HG02981 (cell line): ENCODE measurements around the gene CASTOR1.
"Not testable (repeated sequence)": the region's sequence is repeated elsewhere in the genome, so short reads cannot be mapped to it uniquely, and the experiment has no call there.

Experiments
- ATAC-seq: cut with Tn5 transposase; IDR thresholded peaks from one replicate; pipeline ENCODE4 v1.9.1; 2021; ENCODE audit warnings: mild to moderate bottlenecking, moderate library complexity; ENCODE audit not compliant: unreplicated experiment

Gene CASTOR1

DNA sequence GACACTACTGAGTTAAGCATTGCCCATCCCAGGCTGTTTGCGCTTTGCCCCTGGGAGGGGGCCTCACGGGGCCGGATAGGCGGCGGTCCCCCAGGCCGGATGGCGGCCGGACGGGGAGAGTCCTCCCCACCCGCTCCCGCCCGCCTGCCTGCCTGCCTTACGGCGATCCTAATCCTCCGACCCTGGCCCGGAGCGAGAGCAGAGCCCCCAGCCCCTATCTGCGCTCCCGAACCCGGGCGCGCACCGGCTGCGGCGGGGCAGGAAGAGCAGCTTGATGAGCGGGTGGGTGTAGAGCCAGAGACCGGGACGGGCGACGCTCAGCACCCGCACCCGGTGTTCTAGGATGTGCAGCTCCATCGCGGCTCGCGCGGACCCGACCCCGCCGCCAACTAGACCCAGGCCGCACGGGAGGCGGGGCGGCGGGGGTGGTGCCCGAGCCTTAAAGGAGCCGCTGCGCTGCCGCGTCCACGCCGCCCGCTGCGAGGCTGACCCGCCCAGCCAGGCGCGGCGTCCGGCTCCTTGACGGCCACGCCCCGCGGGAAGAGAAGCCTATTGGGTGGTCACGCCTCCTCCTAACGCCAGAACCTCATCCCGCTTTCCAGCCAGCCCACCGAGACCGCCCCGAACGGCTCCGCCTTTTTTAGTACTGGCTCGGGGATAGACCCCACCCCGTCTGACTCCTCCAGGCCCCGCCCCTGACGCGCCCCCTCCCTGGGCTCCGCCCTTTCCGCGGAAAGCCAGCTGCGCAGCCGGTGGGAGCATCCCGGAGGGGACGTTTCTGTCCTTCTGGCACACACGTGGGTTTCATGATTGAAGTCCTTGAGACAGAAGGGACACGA, at the start of gene CASTOR1:
CASTOR1 (minus strand) TSS at position 365 of the 839 bp plus-strand sequence; CDS start at position 357, 8 bp downstream.
- peak; percentile 54 for ATAC-seq

DNA sequence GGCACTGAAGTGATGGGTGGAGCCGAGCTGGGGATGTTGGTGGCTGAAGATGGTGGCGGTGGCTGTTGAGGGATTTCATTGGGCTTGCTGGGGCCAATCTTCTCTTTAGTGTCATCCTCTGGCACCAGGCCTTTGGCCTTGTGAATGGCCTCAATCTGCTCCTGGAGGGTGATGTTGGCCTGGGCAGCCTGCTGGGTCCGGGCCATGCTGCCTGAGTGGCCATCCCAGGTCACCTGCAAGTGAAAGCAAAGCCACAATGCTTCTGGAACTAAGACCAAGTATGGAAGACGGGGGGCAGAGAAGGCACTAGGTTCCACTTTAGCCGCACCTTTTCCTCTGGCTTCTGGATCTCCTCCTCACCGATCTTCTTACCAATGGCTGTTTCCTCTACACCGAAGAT, 49.5 kb upstream of the CASTOR1 start:
- no peak for ATAC-seq

DNA sequence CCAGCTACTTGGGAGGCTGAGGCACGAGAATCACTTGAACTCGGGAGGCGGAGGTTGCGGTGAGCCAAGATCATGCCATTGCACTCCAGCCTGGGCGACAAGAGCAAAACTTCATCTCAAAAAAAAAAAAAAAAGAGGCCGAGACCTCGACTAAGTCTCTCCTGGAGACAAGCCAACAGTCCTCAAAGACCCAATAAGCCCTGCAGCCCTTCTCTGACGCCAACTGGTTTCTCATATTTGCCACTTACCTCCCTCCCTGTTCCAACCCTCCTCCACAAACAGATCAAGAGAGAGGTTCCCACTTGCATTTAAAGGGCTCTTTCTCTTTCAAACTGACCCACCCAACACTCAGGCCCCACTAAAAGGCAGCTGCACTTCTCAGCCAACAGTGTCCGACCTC, 49.0 kb upstream of the CASTOR1 start:
- ATAC-seq = not testable (repeated sequence)

DNA sequence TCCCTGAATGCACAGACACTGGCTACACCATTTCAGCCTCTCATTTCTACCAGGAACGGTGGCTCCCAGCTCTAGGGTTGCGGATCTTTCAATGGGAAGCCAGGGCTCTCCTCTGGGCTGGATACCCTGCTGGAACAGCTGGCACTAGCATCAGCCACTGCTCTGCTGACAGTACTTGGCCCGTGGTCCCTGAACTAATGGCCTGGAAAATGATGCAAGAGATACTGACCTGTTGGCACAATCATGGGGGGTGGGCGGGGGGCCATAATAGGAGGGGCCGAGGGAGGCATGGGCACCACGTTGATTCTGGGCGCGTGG, 48.1 kb upstream of the CASTOR1 start:
- ATAC-seq = no peak

DNA sequence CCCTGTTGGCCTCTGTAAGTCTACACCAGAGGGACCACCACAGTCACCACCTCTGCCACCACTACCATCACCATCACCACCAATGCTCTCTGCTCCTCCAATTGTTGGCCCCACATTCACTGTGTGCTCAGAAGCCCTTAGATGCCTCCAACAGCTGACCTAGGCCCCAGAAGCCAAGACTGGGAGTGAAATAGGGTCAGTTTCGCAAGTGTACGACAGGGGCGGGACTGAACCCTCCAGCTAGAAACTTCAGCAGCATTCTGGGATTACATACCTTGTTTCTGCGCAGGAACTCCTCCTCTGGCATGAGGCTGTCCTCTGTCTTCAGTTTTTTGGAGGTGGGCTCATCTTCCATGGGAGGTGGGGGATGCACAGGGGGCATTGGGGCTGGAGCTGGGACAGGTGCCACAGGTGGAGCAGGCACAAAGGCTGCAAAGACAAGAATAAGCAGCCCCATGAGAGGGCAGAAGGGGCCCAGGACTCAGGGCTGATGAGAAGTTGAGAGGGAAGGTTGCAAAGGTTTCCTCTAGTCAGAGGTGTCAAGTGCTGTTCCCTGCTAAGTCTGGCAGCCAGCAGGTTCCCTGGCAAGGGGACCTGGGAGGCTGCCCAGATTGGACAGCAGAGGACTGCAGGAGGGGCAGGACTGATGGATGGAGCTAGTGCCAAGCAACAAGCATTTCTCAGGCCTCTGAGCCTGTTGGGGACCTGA, 47.6 kb upstream of the CASTOR1 start:
- no peak for ATAC-seq

DNA sequence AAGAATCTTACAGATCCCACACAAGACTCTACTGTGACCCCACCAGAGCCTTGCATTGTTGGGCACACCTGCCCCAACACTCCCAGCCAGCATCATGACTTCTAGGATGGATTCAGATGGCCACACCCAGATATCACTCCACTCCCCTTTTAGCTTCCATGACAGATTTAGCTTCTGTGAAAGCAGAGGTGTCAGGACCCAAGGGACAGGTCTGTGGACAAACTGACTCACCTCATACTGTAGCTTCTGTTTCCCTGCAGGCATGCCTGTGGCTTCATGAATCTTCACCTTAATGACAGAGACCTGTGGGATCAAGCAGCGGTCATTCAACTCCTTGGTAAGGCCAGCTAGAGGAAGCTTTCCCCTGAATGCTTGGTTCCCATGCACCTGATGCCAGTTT, 45.9 kb upstream of the CASTOR1 start:
- ATAC-seq = no peak

DNA sequence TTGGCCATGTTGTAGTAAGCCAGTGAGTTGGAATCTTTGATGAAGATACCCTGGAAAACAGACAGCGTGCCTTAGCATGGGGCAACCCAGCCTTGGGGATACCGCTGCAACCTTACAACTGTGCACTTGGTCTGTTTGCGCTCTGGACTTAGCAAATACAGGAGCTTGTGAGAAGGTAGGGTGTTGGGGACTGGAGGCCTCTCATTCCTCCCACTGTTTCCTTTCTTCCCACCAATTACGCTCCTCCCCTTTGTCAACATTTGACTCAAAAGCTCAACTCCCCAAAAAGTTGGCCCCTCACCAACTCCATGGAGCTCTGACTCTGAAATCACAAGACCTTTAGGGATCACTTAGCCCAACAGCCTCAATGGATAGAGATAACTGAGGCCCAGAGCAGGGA, 45.3 kb upstream of the CASTOR1 start:
- ATAC-seq = no peak

DNA sequence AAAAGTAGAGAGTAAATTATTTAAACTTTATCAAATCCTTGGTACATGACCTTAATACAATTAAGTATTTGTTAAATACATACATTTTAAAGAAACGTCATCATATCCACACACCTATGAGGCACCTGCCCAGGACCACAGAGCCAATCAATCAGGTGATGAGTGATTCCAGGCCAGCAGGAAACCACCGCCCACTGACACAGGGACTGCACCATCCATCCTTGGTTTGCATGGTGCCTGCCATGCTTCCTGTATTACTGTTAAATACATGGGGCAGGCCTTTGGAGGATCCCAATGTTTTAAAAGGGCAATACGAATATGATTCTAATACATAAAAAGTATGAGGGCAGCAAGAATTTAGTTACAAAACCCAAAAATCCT, 44.4 kb upstream of the CASTOR1 start:
- ATAC-seq = no peak

DNA sequence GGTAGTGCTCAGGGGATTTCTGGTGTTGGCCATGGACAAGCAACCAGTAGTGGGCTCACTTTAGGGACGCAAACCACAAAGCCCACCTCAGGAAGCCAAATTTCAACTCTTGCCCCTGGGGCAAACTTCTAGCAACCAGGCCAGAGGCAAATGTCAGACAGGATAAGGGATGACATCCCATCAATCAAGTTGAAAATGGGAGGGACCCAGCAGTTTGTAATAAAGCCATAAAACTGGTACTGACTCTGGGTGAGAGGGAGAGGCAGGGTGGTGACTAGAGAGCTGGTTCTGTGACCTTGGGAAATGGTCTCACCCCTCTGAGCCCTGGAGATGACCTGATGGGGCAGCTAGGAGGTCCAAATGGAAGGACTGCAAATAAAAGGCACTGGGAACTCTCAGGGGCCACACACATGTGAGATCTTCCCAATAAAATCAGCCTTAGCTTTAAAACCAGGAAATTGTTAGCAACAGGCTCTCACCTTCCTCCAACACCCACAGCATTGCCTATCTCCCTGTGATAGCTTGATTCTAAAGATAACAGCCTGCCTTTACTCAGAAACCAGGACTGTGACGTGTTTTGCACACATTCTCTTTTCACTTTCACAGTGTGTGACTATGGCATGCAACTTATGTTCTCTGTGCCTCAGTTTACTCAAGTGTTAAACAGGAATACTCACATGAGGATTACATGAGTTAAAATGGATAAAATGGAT, 43.8 kb upstream of the CASTOR1 start:
- ATAC-seq = no peak

DNA sequence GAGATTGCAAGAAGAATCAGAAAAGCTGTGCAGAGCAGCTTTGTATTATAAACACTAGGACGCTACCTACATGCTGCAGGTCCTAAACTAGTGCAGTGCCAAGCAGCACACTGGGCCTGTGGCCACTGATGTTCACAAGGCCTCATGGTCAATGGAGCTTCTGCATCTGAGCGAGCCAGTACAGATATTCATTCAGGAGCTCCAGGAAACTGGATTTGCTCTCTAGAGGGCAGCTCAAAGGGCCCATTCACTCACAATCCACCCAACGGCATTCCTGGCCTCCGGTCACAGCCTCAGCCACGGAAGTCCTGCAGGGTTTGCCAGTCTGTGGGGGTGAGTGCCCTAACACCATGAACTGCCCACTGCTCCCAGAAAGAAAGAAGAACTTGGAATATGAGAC, 43.2 kb upstream of the CASTOR1 start:
- no peak for ATAC-seq

DNA sequence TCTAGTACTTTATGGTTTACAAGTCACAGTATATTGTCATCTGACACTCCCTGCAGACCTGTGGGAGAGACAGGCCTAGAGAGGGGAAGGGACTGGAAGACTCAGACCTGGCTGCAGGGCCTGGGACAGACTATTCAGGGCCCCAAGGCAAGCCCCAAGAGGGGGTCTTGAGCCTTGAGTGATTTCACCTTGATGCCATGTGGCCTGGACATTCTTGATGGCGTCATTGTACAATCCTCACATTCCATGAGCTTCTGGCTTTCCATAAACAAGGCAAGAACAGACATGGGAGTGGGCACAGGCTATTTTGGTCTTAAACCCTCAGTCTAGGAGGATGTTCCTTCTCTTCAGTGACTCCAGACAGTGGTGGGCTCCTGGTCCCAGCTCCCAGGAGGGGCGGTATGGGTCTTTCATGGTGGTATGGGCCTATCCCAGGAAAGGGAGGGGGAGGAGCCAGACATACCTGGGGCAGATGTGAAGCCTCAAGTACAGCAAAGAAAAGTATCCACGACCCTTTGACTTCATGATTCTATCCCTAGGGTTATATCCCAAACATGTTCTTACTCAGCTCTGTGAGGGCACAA, 39.3 kb upstream of the CASTOR1 start:
- no peak for ATAC-seq

DNA sequence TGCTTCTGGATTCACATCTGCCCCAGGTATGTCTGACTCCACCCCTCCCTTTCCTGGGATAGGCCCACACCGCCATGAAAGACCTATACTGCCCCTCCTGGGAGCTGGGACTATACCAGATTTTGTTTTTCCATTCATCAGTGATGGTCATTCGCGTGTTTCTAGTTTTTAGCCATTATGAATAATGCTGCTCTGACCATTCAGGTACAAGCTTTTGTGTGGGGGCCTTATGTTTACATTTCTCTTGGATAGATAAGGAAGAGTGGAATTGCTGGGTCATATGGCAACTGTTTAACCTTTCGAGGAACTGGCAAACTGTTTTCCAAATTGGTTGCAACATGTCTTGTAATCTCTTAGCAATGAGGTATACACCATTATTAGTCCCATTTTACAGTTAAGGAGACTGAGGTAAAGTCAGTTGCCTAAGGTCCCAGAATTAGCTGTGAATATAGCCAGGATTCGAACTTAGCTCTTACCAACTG, 38.6 kb upstream of the CASTOR1 start:
- no peak for ATAC-seq

DNA sequence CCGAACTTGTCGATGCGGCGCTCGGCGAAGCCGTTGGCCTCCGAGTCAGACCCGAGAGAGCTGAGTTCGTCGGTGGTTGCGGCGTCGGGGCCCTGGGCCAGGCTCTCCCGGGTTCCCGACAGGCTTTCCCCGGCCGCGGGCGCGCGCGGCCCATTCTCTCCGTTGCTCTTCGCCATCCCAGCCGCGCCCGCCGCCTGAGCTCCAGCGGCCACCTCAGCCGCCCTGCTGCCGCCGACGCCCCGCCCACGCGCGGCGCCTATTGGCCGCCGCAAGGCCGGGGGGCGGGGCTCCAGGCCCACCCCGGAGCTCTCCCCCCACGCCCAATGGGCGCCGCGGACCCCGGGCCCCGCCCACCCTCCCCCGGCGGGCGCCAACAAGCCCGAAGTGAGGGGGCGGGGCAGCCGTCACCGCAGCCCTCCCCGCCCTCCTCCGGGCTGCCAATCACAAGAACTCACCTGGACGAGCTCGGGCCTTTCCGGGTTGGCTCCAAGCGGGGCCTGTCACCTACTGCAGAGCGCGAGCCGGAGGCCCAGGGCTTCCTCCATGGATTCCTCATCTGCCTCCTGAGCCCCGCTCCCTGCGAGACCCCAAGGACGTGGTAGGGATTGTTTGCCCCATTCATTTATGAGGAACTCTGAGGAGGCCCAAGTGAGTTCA, 37.5 kb upstream of the CASTOR1 start, which contains the start of gene TBC1D10A:
TBC1D10A (minus strand) TSS at position 236 of the 657 bp plus-strand sequence; CDS start at position 176, 60 bp downstream.
- peak; percentile 86 for ATAC-seq

DNA sequence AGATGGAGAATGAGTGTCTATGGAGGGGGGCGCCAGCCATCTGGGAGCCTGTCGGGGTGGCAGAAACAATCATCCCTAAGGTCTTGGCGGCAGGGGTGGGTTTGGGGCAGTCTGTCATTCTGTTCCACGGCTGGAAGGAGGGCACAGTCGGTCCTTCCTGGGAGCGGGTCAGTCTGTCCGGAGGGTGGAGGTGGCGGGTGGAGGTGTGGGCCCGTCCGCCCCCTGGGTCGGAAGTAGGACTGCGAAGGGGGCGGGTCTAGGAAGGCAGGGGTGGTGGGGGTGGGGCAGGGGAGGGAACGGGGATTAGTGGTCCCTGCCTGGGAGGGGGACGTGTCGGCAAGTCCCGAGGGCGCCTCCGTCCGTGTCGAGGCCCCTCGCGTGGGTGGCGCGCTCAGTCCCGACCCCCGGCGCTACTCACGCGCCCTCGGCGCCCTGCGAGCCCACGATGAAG, 37.0 kb upstream of the CASTOR1 start:
- peak; percentile 16 for ATAC-seq

DNA sequence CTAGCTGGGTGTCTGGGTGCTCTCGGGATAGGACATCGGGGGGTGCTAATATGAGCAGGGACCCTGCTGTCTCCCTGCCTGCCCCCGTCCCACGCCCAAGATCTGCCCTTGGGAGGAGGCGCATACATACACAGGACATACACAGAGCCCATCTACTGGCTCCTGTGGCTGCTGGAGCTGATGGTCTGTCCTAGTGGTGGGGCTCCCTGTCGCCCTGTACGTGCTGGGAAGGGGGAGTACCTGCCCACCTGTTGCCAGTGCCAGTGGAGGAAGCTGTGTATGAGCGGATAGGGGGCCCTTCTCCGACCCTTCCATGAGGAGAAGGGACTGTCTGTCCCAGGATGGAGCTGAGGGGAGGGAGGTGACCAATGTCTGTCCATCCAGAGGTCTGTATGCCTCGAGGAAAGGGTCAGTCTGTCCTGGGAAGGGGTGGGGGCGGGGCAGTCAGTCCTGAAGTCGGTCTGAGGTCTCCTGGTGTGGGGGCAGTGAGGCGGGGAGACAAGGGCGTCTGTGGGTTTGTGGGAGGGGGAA, 36.5 kb upstream of the CASTOR1 start:
- ATAC-seq = no peak

DNA sequence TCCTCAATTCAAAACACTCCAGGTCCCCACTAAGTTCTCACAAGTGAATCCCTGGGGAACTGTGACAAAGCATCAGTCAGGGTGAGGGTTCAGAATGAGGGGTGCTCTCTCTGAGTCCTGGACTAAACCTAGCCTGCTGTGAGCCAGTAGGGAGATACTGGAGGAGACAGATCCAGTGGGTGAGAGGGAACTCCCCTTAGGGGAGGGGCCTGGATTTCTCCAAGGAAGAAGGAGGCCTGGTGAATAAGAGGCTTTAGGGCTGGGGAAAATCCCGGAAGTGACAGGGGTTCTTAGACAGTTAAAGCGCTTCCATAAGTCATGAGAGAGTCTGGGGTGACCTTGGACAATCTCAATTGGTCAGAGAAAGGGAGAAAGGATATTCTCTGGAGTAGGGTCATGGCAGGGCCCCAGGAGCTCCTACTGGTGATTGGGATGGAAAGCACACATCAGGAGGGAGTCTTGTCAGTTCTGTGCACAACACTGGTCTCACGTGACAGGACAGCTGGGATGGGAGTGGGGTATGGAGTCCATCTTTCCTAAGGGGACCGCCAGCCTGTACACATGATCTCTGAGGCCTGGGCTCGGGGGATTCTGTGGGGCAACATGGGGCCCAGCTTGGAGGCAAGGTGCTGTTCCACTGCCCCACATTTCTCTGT, 35.9 kb upstream of the CASTOR1 start:
- no peak for ATAC-seq

DNA sequence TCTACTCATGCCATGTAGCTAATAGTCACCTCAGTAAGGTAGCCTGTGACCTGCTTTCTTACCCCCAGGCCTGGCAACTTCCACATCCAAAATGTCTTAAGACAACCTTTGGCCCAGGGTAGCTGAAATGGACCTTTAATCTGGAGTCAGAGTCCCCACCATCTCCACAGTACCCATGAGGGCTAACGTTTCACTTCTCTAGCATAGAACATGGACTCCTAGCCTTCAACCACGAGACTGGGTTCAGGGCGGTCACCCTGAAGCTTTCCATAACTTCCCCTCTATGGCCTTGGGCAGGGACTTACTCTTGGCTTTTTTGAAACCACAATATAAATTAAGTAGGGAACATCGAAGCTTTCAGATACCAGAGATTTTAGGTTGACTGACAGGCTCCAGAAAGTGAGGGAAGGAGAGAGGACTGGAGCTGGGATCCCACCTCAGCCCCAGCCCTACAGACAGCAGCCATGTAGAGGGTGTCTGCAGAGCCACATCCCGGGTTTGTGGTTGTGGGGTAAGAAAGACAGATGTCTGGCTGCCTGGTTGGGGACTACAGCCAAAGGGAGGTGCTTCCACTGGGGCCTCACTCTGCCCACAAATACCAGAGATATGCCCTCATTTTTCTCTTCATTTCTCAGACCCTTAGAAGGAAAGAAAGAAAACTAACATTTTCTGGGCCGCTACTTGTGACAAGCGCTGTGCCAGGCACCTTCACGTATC, 34.9 kb upstream of the CASTOR1 start:
- no peak for ATAC-seq

DNA sequence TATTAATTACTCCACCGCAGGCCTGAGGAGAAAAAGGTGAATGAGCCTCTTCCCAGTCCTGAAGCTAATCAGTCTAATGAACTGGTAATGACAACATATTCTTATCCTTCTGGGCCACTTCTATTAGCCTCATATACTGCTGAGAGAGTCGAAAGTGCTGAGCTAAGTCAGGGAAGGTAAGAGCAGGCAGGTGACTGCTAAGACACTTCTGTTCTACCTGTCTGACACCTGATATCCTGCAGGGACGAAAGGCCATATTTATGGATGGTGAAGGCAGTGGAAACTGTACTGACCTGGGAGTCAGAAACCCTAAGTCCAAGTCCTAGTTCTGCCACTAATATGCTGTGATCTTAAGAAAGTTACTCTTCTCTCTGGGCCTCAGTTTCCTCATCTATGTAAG, 33.9 kb upstream of the CASTOR1 start:
- no peak for ATAC-seq

DNA sequence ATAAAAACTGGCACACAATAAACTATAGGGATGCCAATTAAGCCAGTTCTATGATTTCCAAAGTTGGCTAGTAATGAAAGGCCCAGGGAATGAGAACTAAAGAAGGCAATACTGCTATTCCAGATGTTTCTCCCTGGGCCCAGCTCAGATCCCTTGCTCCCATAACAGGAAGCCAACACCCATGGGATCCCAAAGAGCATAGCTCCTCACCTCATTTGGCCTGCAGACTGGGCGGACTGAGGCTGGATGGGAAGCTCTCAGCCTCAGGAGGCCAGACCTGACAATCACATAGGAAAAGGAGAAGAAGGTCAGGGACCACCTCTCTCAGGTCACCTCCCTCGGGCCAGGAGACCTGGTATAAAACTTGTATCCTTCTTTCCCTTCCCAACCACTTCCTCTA, 32.2 kb upstream of the CASTOR1 start:
- no peak for ATAC-seq
